Fibroblast of peridontal ligament (primary cell): ENCODE data around the gene AADAC.
A peak's percentile ranks its signal among the peaks of the same experiment; 100 is the strongest.
"Not testable (repeated sequence)": the region's sequence is repeated elsewhere in the genome, so short reads cannot be mapped to it uniquely, and the experiment has no call there.

ENCODE experiments used
- DNase-seq: peaks from one replicate; pipeline ENCODE4 v3.0.0-alpha.2; 2010; ENCODE audit errors: extremely low read depth

The AADAC gene

GRCh38 chr3:151798466-151798865 is 15.4 kb upstream of the AADAC start:
- no peak for DNase-seq

DNA sequence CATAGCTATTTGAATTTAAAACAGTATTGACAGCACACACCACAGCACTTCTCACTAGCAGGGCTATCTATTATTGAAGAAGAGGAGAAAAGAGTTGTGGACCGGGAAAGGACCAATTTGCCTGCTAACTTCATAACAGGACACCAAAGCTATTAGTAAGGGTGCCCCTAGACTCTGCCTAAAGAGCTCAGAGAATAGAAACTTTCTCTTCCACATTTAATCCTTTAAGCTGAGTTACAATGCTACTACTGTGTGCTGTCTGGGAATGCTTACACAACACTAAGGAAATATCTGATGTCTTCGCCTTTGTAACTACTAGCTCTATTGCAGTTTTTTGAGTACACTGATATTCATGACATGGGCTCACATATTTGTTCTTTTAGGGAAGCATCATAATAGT is 13.5 kb upstream of the AADAC start:
- no peak for DNase-seq

DNA sequence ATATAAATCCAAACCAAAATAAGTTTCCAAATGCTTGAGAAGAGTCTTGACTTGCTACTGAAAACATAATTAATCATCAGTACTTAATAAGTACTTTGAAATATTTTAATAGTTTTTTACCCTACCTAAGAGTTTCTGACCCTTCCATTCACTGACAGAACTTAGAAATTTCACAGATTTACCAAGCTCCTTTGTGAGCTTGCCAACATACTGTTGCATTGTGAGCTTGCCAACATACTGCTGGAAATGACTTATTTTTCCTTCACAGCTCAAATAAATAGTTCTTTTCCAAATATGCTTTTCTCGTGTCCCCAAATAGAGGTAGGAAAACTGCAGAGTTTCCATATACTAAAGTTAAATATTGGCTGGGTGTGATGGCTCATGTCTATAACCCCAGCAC is 9.6 kb upstream of the AADAC start:
- DNase-seq: no peak

GRCh38 chr3:151806838-151807237 is 7.1 kb upstream of the AADAC start:
- DNase-seq: no peak

- DNase-seq: not testable (repeated sequence)
Measured at GRCh38 chr3:151808926-151809325, 5.0 kb upstream of the AADAC start.

- DNase-seq: no peak
Measured at GRCh38 chr3:151811474-151811873, 2.4 kb upstream of the AADAC start.

- no peak for DNase-seq
Measured at GRCh38 chr3:151814588-151814987, 672 bp downstream of the AADAC start.

DNA sequence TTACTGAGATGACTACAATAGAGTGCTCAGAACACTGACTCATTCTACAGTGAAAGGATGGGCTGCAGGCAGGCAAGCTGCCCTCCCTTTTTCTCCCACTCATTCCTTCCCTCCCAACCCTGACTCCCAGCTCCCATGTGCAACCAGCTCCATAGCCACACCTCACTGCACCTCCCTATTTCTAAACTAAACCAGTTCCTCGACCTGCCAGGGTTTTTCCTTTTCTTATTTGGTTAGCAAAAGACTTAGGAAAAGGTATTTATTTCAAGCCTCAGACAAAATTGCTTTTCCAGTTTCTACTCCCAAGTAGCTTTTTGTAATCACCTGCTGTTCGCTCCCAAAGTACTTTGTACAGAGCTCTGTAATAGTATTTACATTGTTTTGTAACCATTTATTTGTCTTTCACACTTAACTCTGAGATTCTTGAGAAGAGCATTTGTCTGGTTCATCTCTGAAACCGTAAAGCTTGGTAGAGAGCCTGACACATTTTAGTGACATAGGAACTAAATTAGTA is 2.2 kb downstream of the AADAC start:
- peak; percentile 48 for DNase-seq

GRCh38 chr3:151817473-151817872 is 3.6 kb downstream of the AADAC start:
- DNase-seq: no peak

DNA sequence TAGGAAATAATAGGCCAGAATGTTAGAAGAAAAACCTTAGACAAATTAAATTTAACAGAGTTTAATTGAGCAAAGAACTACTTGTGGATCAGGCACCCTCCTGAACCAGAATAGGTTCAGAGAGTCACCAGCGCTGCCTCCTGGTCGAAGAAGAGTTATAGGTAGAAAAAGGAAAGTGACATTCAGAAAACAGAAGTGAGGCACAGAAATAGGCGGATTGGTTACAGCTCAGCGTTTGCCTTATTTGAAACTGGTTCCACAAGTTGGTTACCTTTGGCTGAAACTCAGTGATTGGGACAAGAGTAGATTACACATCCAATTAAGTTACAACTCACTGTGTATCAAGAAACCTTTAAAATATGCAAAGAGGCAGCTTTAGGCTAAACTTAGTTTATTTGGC is 4.4 kb downstream of the AADAC start:
- no peak for DNase-seq

- no peak for DNase-seq
Measured at GRCh38 chr3:151819910-151820309, 6.0 kb downstream of the AADAC start.

- DNase-seq: no peak
Measured at GRCh38 chr3:151827816-151828215, 13.9 kb downstream of the AADAC start.

- DNase-seq: peak; percentile 71
Measured at GRCh38 chr3:151835751-151836525, 22.0 kb downstream of the AADAC start.

- peak; percentile 60 for DNase-seq
Measured at GRCh38 chr3:151837057-151837456, 23.1 kb downstream of the AADAC start.

DNA sequence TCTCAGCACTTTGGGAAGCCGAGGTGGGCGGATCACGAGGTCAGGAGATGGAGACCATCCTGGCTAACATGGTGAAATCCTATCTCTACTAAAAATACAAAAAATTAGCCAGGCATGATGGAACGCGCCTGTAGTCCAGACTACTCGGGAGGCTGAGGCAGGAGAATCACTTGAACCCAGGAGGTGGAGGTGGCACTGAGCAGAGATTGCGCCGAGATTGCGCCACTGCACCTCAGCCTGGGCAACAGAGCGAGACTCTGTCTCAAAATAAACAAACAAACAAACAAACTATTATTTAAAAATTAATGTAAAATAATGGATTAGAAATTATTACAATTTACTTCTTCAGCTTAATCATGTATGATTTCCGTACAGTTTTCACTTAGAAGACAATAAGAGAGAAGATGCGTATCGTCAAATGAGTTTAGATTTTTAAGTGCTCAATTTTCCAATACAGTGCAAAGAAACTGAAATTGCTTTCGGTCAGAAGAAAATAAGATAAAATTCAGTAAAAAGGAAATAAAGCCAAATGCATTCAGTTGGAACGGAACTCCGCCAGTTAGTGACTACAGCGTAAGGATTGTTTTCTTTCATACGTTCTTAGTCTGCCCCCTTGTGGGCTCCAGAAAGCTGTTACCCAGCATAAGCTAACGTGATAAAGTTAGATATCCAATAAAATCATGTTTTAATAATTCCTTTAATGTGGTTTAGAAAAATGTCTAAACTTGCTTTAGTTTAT is 24.8 kb downstream of the AADAC start:
- DNase-seq: peak; percentile 93

DNA sequence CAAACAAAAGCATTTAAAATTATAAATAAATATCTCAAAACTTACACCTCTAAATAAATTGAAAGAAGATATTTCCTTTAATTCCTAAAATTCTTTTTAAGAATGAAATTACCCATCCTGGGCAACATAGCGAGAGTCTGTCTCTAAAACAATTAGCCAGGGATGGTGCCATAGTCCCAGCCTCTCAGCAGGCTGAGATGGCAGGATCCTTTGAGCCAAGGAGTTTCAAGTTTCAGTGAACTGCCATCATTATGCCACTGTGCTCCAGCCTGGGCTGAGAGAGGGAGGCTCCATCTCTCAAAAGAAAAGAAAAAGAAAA is 25.4 kb downstream of the AADAC start:
- DNase-seq: no peak

- DNase-seq: no peak
Measured at GRCh38 chr3:151841801-151842200, 27.9 kb downstream of the AADAC start.

GRCh38 chr3:151843275-151843674 is 29.4 kb downstream of the AADAC start:
- no peak for DNase-seq

DNA sequence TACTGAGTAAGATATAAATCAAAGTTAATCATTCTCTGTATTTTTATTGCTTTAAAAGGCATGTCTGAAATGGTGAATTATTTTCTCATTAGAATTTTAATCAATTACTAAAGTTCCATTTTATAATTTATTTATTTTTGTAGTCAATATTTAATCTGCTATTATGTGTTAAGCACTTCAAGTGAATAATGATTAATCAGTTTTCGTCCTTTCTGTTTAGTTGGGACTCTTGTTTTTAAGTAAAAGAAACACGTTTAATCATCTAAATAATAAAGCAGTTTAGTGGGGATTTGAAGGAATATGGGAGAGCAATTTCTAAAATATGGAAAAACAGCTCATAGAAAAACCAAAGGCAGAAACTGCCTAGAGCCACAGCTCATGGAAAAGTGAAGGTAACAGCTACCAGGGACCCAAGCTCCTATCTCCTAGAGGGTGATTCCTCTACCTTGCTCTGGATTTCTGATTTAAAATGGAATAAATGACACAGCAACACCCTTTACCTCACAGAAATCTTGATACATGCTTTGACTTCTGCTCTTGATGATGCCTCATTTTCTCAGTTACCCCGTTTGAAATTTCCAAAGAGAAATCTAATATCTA is 31.5 kb downstream of the AADAC start:
- DNase-seq: no peak

DNA sequence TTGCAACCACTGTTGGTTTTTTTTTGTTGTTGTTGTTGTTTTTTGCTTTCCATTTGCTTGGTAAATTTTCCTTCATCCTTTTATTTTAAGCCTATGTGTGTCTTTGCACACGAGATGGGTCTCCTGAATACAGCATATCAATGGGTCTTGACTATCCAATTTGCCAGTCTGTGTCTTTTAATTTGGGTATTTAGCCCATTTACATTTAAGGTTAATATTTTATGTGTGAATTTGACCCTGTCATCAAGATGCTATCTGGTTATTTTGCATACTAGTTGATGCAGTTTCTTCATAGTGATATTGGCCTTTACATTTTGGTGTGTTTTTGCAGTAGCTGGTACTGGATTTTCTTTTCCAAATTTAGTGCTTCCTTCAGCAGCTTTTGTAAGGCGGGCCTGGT is 36.1 kb downstream of the AADAC start:
- DNase-seq: not testable (repeated sequence)

DNA sequence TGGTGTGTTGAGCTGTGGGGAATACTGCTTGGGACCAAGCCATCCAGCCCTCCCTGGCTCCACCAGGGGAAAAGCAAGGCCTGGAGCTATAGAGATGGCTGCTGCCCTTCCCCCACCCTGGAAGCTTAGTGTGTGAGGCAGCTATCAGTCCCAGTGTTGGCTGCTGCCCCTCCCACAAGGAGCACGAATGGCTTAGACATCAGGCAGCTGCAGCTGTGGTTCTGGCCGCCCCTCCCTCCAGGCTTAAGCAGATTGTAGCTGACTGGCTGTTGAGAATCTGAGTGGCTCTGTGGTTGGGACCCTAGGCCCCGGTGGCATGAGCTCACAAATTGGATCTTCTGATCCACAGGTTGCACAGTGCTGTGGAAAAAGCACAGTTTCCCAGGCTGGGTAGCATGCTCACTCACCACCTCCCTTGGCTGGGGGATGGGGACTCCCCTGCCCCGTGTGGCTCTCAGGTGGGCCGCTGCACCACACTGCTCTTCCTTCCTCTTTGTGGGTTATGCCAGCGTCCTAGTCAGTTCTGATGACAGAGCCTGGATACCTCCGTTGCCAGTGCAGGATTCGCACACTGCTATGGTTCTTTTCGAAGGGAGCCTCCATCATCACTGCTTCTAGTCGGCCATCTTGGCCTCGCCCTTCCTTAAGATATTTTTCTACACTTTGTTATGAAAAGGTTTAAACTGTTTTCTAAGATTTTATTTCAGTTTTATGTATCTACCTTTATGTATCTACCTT is 38.3 kb downstream of the AADAC start:
- DNase-seq: no peak

- no peak for DNase-seq
Measured at GRCh38 chr3:151856118-151856517, 42.2 kb downstream of the AADAC start.
